HG03520 (cell line): ENCODE measurements around the gene IFI27L2.

Experiments
- ATAC-seq: cut with Tn5 transposase; IDR thresholded peaks from one replicate; pipeline ENCODE4 v1.9.1; 2021; ENCODE audit warnings: mild to moderate bottlenecking, moderate library complexity; ENCODE audit not compliant: unreplicated experiment

Gene IFI27L2

DNA sequence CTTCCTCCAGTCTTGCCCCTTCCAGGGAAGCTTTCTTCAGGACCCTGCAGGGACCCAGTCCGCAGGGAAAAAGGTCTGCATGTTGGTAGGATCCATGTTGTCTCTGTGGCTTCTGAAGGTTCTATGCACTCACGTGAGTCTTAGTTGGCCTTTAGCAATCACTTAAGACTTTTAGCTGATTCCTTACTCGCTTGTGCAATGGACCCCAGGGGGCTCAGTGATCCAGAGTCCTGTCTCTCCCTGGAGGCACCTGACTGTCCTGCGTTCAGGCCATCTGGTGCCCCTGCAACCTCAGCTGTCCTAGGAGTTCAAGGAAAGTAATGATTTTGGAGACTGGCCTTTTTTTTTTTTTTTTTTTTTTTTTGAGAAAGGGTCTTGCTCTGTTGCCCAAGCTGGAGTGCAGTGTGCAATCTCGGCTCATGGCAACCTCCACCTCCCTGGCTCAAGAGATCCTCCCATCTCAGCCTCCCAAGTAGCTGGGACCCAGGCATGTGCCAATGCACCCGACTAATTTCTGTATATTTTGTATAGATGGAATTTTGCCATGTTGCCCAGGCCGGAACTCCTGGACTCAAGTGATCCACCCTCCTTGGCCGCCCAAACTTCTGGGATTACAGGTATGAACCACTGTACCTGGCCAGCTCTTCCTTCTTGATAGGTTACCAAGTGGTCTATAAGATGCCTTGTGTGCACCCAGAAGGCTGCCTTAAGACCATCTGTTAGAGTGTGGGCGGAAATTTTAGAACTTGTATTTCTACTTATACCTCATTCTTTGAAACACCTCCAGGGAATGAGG, 4.6 kb downstream of the IFI27L2 start:
- ATAC-seq: no peak

DNA sequence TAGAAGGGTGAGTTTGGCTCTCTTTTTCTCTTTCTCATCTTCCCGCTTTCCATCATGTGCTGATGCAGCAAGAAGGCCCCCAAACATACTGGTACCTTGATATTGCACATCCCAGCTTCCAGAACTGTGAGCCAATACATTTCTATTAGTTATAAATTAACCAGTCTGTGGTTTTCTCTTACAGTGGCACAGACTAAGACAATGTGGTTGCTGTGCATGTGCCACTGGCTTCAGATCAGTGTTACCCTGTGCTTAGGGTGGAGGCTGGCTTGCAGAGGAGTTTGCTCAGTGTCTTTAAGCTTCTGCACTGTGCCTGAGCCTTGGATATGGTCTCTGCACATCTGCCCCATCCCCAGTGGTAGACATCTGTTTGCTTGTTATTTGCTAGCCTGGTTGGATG, 5.5 kb downstream of the IFI27L2 start:
- ATAC-seq: no peak

DNA sequence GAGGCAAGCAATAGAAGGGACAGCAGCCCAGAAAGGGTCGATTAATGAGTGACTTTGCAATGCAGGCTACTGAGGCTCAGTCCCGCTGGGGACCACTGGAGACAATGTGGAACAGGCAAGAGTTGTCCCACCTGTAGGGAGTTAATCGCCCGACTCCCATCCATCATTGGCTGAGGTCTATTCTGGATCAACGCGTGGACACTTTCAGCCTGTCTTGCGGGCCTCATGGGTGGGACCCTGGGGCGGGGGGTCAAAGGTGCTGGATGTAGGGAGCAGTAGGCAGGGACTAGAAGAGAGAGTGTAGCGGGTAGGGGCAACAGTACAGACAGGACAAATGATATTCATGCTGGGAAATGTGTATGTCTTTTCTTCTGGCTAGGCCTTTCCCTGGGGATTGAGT, 6.1 kb downstream of the IFI27L2 start:
- no peak for ATAC-seq

DNA sequence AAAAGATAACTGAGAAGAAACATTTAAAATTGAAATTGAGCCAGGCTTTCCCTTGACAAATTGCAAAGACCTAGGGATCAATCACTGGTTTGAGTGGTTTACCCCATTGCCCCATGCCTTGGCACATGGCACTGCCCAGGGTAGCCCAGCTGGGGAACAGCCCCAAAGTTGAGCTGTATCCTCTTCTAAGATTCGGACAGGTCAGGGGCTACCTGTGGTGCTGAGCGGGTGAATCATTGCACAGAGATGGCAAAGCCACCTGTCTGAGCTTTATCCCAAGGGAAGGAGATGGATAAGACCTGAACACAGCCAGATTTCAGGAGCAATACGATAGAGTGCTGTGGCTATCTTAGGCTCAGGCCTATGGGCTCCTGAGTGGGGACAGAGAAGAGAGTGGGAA, 7.0 kb downstream of the IFI27L2 start:
- ATAC-seq: no peak

DNA sequence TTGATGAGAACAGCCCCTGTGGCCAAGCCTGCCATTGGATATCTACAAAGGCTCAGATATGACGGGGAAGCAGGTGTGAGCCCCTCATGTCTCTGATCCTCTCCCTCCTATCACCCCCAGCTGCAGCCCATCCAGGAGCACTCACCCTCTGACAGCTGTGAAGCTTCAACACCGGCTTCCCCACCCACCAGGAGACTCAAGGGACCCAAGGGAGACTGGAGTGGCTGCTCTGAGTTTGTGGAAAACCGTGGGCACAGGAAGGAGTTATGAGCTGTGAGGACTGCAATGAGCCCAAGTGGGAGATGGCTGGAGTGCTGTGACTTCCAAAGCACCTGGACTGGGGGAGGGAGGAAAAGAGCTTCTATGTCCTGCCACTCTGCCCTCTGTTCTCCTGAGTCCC, 7.9 kb downstream of the IFI27L2 start:
- no peak for ATAC-seq

DNA sequence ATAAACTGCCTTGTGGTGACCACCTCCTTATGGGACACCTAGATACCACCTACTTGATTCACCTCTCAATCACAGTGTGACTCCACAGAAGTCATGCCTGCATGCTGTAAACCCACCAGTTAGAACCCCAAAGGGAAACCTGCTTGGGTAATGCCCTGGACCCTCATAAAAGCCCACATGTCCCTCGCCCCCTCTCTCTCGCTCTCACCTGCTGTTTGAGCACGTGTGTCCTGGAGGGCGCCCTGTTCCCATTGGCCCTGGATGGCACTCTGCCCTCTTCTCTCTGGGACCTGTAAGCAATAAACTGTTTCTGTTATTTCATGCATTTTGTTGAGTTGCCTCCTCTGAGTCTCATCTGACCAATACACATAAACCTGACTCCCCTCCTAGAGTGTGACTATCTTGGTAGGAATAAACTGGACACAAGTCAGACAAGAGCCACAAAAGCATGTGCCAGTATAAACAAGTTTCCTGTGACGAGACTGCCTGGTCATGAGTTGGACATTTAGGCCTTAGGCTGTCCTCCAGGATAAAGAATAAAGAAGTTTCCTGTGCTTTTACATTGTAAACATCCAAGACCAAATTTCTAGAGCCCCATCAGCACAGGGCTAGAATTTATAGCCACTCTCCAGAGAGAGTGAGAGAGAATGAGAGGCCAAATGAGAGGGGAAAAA, 8.6 kb downstream of the IFI27L2 start:
- no peak for ATAC-seq

DNA sequence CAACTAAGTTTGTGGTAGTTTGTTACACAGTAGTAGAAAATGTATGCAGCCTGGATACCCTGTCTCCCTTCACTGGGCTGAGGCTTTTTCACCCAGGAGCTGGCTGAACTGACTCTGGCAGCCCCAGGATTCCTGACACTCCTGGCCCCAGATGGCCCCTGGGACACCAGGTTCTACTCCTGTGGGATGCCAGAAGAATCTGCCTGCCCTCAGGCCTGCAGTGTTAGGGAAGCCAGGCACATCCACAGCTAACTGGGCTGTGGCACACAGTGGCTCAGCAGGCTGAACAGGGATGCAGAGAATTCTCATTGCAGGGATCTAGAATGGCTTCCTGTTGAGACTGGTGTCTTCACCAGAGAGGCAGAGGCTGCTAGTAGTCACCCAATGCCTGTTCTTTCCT, 10.3 kb downstream of the IFI27L2 start:
- ATAC-seq: no peak

DNA sequence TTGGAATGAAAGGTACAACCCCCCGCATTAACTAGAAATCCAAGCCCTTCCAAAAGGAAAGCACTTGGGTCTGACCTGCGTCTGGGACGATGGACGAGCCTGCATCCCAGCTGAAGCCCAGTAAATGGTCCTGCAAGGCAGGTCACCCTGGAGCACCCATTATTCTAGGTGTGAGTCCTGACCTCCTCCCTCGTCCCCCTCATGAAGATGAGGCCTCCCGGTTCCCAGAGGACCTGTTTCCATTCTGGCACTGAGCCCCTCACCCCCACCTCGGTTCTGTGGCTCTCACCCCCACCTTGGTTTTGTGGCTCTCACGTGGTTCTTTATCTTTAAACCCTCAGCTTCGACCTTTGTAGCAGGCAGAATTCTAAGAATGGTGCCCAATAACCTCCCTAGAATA, 11.5 kb downstream of the IFI27L2 start:
- no peak for ATAC-seq

DNA sequence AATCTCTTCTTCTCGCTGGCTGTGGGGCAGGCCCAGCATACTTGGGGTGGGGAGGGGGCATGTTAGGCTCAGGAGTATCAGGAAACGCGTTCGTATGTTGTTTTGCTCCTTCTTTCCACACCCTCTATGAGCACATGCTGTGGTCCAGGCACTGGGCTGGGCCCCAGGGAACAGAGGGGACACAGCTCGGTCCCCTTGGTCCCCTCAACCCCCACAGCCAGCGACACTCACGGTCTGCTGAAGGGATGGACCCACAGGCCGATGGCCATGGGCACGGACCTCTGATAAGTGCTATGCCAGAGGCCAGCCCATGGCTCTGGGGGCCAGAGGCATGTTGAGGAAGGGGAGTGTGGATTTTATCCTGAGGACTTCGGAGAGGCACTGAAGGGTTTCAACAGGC, 12.7 kb downstream of the IFI27L2 start:
- no peak for ATAC-seq

DNA sequence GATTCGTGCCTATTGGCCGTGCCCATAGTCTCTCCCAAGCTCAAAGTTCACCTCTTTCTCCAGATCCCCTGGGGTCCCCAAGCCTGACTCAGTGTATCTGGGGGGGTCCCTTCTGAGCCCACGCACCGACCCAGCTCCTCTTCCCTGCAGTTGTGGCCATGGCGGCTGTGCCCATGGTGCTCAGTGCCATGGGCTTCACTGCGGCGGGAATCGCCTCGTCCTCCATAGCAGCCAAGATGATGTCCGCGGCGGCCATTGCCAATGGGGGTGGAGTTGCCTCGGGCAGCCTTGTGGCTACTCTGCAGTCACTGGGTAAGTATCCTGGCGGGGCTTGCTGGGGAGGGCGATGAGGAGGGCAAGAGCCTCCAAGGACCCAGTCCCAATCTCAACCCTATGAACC, 13.8 kb downstream of the IFI27L2 start:
- no peak for ATAC-seq

DNA sequence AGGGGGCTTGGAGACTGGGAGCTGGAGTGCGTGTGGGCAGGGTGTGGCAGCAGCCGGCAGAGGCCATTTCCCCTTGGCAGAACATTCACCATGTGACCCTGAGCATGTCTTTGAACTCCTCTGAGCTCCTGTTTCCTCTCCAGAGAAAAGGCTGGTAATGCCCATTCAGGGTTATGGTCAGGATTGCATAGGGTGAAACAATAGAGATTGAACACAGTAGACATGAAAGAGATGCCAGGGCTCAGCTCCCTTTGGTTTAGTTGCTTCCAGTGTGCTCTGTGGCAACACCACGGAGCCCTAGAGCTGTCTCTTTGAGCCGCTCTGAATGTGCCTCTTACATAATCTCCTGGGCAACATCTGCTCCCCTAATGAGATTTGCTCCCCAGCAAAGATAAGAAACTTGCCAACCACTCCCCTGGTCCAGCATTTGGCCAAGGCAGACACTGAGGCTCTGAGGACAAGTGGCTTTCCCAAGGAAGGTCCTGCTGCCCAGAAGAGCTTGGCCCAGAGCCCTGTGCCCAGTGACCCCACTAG, 14.3 kb downstream of the IFI27L2 start:
- ATAC-seq: no peak

DNA sequence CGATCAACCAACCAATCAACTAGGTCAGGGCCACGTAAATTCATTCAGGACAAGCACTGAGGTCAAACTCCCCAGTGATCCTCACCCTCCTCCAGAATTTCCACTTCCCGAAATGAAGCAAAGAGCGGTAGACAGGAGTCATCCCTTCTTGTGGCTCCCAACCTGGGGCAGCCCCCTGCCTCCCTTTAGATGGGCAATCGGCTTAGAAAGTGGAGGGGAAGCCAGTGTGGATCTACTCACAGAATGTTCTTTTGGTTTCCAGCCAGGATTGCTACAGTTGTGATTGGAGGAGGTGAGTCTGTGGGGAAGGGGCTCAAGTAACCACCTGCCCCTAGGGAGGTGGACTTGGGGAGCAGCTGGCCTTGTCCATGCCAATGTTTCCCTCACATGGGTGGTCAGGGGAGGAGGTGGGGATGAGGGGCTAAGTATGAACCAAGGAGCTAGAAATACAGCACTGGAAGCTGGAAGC, 14.8 kb downstream of the IFI27L2 start:
- ATAC-seq: no peak

DNA sequence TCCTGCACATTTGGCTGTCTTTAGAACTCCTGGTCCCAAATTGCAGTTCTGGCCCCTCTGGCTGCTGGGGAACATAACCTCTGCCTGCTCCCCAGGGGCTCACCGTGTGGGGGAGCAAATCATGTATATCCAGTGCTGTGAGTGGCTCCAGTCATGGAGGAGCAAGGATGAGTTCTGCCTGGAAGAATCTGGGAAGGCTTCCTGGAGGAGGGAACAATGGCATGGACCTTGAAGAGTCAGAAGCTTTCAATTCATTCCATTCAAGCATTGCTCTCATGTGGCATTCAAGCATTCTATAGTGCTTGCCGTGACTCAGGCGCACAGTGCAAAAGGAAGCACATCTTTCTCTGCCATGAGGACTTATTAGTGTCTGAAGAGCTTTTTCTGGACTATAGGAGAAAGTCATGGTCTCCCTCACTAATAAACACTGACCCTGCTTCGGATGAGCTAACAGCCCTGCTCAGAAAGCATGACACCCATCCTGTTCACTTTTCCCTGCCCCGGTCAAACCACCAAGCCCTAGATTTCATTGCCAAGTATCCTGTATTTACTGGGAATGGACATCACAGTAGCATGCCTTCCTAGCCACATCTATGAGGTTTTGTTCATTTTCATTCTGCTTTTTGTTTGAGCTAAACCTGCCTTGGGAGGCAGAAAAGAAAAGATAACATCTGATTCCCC, 15.4 kb downstream of the IFI27L2 start:
- ATAC-seq: no peak

DNA sequence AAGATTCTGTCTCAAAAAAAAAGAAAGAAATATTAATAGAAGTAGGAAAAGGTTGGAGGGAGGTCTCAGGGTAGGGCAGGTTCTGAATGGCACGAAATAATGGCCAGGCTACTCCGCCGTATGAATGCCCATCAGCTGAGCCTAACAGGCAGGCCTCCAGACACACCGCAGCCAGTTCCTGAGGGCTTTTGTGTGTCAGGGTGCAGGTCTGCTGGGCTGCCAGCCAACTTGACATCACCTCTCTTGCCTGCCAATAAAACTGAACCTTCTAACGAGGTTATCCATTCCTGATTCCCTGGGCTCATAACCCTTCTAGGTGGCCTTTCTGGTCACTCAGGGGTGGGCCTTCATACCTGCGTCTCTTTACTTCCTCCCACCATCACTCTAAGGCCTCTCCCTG, 15.9 kb downstream of the IFI27L2 start:
- ATAC-seq: no peak

DNA sequence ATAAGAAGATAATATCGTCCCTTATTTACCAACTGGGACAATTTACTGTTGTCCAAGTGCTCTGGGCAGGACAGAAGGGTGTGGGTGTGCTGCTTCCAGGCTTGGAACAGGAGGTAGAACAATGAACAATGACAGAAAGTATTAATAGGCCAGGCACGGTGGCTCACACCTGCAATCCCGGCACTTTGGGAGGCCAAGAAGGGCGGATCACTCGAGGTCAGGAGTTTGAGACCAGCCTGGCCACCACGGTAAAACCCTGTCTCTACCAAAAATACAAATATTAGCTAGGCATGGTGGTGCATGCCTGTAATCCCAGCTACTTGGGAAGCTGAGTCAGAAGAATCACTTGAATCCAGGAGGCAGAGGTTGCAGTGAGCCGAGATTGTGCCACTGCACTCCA, 16.3 kb downstream of the IFI27L2 start:
- no peak for ATAC-seq

DNA sequence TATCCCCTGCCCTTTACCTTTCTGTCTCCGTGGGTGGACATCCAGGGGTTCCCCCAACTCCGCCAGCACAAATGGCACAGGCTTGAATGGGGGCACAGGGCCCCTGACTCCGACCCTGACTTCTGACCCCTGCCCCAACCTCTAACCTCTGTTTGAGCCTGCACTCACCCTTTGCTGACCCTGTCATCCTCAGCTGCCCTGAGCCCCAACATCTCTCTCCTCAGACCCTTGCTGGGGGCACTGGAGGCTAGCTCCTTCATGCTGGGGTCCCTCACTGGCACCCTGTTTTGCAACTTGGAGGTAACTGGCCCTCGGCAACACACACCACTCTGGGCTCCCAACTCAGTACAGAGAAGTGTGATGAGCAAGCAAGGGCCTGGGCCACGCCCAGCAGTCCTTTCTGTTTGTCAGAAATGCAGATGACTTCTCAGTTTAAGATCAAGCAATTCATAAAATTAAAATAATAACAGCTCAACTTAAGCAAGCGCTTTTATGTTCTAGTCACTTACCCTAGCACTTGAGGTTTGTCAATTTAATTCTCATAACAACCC, 16.8 kb downstream of the IFI27L2 start:
- no peak for ATAC-seq

DNA sequence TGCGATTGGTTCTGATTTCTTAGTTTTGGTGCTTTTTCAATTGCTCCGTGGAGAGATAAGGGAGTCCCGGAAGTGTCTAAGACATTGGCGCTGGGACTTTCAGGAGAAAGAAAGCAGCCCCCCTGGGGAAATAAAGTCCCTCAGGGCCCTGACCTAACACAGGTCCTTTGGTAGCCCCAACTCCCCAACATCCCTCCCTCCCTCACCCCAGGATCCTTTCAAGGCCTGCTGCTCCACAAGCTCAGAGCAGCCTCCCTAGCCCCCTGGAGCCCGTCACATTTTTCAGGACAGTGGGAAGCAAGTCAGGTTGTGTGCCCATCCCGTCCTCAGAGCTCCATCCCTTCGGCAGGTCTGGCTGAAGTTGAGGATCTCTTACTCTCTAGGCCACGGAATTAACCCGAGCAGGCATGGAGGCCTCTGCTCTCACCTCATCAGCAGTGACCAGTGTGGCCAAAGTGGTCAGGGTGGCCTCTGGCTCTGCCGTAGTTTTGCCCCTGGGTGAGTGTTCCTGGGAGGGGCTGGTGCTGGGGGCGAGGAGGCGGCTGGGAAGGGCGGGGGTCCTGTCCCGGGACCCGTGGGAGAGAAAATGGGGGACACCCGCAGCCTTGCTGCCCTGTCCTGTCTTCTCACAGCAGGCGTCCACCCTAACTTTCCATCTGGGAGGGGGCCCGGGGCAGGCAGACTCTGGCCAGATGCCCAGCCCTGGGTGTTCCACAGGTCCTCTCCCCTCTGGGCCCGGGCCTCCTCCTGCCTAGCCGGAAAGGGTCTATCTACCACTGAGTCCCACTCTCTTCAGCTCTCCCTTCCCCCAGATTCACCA, 17.9 kb downstream of the IFI27L2 start:
- ATAC-seq: no peak

DNA sequence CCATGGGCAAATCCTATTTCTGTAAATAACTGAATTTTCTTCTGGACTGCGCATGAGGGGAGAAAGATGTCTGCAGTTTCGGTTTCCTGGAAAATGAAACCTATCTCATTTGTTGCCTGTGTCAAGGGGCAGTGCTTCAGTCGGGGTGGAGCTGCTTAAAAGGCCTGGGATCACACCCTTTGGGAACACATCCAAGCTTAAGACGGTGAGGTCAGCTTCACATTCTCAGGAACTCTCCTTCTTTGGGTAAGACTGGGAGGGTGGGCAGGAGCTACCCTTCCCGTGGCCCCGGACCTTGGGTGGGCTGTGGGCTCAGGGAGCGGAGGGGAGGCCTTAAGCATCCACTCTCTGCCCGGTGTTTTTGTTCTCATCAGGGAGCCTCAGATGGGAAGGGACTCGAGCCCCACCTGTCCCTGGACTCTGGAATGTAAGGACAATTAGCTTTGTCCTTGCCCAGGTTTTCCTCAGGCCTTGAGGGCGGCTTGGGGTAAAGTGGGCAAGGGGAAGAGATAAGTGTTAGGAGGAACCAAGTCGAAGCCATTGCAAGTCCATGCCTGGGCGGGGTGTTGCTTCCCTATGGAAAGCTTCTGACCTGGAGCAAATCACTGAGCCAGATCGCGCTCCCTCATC, 18.7 kb downstream of the IFI27L2 start, which contains the start of gene IFI27:
IFI27 (plus strand) TSS at position 185 of the 630 bp plus-strand sequence.
- ATAC-seq: no peak

DNA sequence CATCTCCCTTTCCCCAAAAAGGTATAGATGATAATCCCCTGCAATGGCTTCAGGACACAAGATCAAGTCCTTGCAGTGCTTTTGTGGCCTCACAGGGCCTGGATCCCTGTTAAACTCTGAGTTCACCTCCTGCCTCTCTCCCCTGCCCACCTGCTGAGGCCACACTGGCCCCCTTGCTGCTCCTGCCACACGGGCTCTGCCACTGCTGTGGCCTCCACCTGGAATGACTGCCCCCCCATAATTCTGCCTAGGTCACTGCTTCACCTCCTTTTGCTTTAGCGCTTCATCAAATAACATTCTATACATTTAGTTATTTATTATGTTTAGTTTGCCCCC, 19.5 kb downstream of the IFI27L2 start:
- no peak for ATAC-seq

DNA sequence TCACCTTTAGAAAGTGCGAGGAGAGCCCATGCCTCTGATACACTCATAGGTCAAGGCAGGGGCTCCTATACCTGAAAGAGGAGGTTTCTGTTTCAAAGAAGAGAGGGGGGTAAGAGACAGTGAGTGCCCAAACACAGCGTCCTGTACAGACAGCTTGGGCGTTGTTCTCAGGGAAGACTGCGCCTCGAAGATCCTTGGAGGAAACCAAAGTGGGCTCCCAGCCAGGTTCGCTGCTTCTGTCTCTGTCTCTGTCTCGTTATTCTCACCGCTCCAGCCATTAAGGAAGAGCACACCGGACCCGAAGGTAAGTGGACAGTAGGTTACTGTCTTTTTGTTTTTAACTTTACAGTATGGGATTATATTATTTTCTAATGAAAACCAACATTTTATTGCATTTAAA, 24.7 kb downstream of the IFI27L2 start:
- ATAC-seq: no peak
